Peyer's patch (tissue), 4 donors: ENCODE results near the gene FRMD8. TPM values are rescaled to one million over a fixed set of nuclear protein-coding genes. Genes with fewer than 3 reads are reported as not detected.

Experiments
- DNase-seq, 3 donors: peaks; one replicate each; pipeline ENCODE4 v3.0.0-alpha.2; 2017 to 2019
- H3K27ac ChIP-seq, 4 donors: fragments of 200-600 bp; sonication (generic); one replicate each; pipeline ENCODE4 v1.5.1; 2016 to 2019
- H3K27me3 ChIP-seq, 2 donors: fragments of 200-600 bp; sonication (generic); one replicate each; pipeline ENCODE4 v1.5.1; 2019
- H3K36me3 ChIP-seq, 3 donors: fragments of 200-600 bp; sonication (generic); one replicate each; pipeline ENCODE4 v1.5.1; 2016 to 2019
- H3K4me1 ChIP-seq, 4 donors: fragments of 200-600 bp; sonication (generic); one replicate each; pipeline ENCODE4 v1.5.1; 2016 to 2019
- H3K4me3 ChIP-seq, 4 donors: fragments of 200-600 bp; sonication (generic); 1 replicate in 3 of 4; 2 replicates in 1 of 4; pipeline ENCODE4 v1.5.1; 2016 to 2019; ENCODE audit warnings: mild to moderate bottlenecking in 1 of 4
- H3K9me3 ChIP-seq, 4 donors: fragments of 200-600 bp; sonication (generic); one replicate each; pipeline ENCODE4 v1.5.1; 2016 to 2019; ENCODE audit warnings: mild to moderate bottlenecking in 1 of 4
- CTCF ChIP-seq, 6 experiments: fragments of 450-650 bp in 4 of 6; fragments of 200-600 bp in 2 of 6; sonication (generic) in 1 of 6; IDR thresholded peaks; one replicate each; pipeline ENCODE4 v1.5.1; 2017 to 2019; ENCODE audit warnings: antibody characterized with exemption in 6 of 6, mild to moderate bottlenecking in 3 of 6, moderate library complexity in 1 of 6
- POLR2A ChIP-seq, 2 donors: fragments of 450-650 bp; IDR thresholded peaks; one replicate each; pipeline ENCODE4 v1.5.1; 2017; ENCODE audit warnings: antibody characterized with exemption in 2 of 2, mild to moderate bottlenecking in 2 of 2, moderate library complexity in 2 of 2
- total RNA-seq, 4 donors: library from RNA; depleted of rRNA; stranded (reverse); fragments of >200 nt; gene quantifications; one replicate each; pipeline ENCODE4 v1.1.0, GENCODE V29; 2016

FRMD8 gene
- 100 to 1,000 TPM in 2 of 4 donors, 10 to 100 TPM in 2; 51.2 to 115 (median 102) TPM for total RNA-seq

GRCh38 chr11:65386307-65387140 lies at the start of gene FRMD8:
FRMD8 (plus strand) TSS chr11:65386637; CDS start chr11:65387037, 400 bp downstream.
- no peak for TF ChIP-seq CTCF (IDR thresholded peaks at IDR 0.05)
- TF ChIP-seq POLR2A (IDR thresholded peaks at IDR 0.05), result peak; percentile 87 to 96
- Histone ChIP-seq H3K27me3 (no peaks in the 10 kb centered on the region), H3K4me1 (peaks cover 9 to 80% (median 40%) of the 10 kb centered on the region in 4 donors), H3K9me3 (no peaks in the 10 kb centered on the region), H3K4me3 (peak within 1 kb of the TSS; percentile 69 to 95 (median 84)), H3K36me3 (peaks cover 0 to 16% (median 0%) of the 10 kb centered on the region in 3 donors), H3K27ac (peak within 1 kb of the TSS; percentile 97 to 99 (median 98))
- peak; percentile 88 to 97 (median 95) for DNase-seq

- H3K4me1 ChIP-seq, result peaks cover 3 to 14% (median 4%) of the 10 kb centered on the region in 4 donors
- peaks cover 0 to 48% (median 0%) of the 10 kb centered on the region in 3 donors for H3K36me3 ChIP-seq
- TF ChIP-seq CTCF (IDR thresholded peaks at IDR 0.05), result no peak
- TF ChIP-seq POLR2A (IDR thresholded peaks at IDR 0.05), result no peak
Observed at GRCh38 chr11:65338676-65339075, 47.8 kb upstream of the FRMD8 start.

GRCh38 chr11:65340226-65340625 lies 46.2 kb upstream of the FRMD8 start:
- Histone ChIP-seq H3K9me3 (no peaks in the 10 kb centered on the region), H3K27ac (no peak overlapping the region), H3K27me3 (no peaks in the 10 kb centered on the region), H3K4me3 (no peak overlapping the region), H3K4me1 (peaks cover 0 to 4% (median 3%) of the 10 kb centered on the region in 4 donors), H3K36me3 (peaks cover 0 to 63% (median 0%) of the 10 kb centered on the region in 3 donors)
- DNase-seq, result no peak
- TF ChIP-seq CTCF (IDR thresholded peaks at IDR 0.05) (no peak), POLR2A (IDR thresholded peaks at IDR 0.05) (no peak)

More at GRCh38 chr11:65338676-65339075, 47.8 kb upstream of the FRMD8 start:
- Histone ChIP-seq H3K27ac (no peak overlapping the region), H3K4me3 (no peak overlapping the region), H3K9me3 (no peaks in the 10 kb centered on the region), H3K27me3 (no peaks in the 10 kb centered on the region)
- DNase-seq, result no peak

GRCh38 chr11:65341856-65342255 lies 44.6 kb upstream of the FRMD8 start:
- Histone ChIP-seq H3K4me1 (no peaks in the 10 kb centered on the region), H3K36me3 (peaks cover 0 to 74% (median 0%) of the 10 kb centered on the region in 3 donors), H3K27ac (no peak overlapping the region), H3K9me3 (no peaks in the 10 kb centered on the region), H3K27me3 (no peaks in the 10 kb centered on the region), H3K4me3 (no peak overlapping the region)
- no peak for DNase-seq
- no peak for TF ChIP-seq CTCF (IDR thresholded peaks at IDR 0.05)

GRCh38 chr11:65351511-65351910 lies 34.9 kb upstream of the FRMD8 start:
- TF ChIP-seq CTCF (IDR thresholded peaks at IDR 0.05) (no peak), POLR2A (IDR thresholded peaks at IDR 0.05) (no peak)
- Histone ChIP-seq H3K9me3 (no peaks in the 10 kb centered on the region), H3K4me3 (no peak overlapping the region), H3K4me1 (peaks cover 0 to 19% (median 5%) of the 10 kb centered on the region in 4 donors), H3K36me3 (peaks cover 0 to 63% (median 0%) of the 10 kb centered on the region in 3 donors), H3K27me3 (no peaks in the 10 kb centered on the region), H3K27ac (no peak overlapping the region)
- no peak for DNase-seq
